Subcutaneous abdominal adipose tissue (tissue), 5 donors: Measurements from ENCODE around the gene AMOT.

Source experiments
- H3K27ac ChIP-seq: one replicate; pipeline ENCODE4 v1.7.0; 2013; ENCODE audit warnings: low read depth, mild to moderate bottlenecking, inconsistent platforms, low read length, moderate library complexity
- H3K27me3 ChIP-seq, 5 donors: one replicate each; pipeline ENCODE4 v1.7.0; 2013; ENCODE audit warnings: low read length in 5 of 5, inconsistent platforms in 1 of 5; ENCODE audit not compliant: control insufficient read depth in 5 of 5, insufficient read depth in 4 of 5
- H3K36me3 ChIP-seq, 5 donors: one replicate each; pipeline ENCODE4 v1.7.0; 2013; ENCODE audit warnings: low read length in 5 of 5; ENCODE audit not compliant: control insufficient read depth in 5 of 5, insufficient read depth in 5 of 5
- H3K4me1 ChIP-seq, 5 donors: one replicate each; pipeline ENCODE4 v1.7.0; 2013; ENCODE audit warnings: low read length in 5 of 5, mild to moderate bottlenecking in 3 of 5, moderate library complexity in 1 of 5; ENCODE audit not compliant: control insufficient read depth in 5 of 5, insufficient read depth in 5 of 5
- H3K4me3 ChIP-seq, 5 donors: one replicate each; pipeline ENCODE4 v1.7.0; 2013; ENCODE audit warnings: low read length in 5 of 5, low read depth in 1 of 5
- H3K9ac ChIP-seq, 5 donors: one replicate each; pipeline ENCODE4 v1.7.0; 2013; ENCODE audit warnings: low read length in 5 of 5, mild to moderate bottlenecking in 4 of 5, moderate library complexity in 3 of 5
- H3K9me3 ChIP-seq, 5 donors: one replicate each; pipeline ENCODE4 v1.7.0; 2013; ENCODE audit warnings: low read length in 5 of 5; ENCODE audit not compliant: control insufficient read depth in 5 of 5
- donor health status: healthy.
- donor health status: healthy.
- donor health status: healthy.
- donor health status: healthy.
- donor health status: healthy.

AMOT gene

DNA sequence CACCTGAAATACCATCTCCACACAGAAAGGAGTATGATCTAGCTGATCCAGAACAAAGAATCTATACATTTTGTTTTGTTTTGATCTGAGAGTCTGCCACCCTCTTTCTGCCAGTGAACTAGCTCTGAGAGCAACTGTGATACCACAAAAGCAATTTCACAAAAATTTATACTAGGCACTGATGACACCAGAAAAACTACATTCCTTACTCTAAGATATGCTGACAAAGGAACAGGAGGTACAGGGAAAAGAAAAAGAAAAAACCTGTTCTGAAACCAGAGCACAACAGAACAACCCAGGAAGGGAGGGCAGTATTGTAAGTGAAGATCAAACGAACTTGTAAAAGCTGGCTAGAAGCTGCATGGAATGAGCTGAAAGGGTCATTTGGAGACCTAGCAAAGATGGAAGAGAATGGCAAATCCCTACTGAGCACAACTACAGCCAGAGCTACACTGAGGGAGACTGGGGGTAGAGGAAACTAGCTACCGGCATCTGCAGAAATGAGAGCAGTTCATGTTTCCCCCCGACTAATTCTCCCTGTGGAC, 31.9 kb downstream of the AMOT start:
- H3K27ac ChIP-seq: no peak overlapping the region
- no peaks in the 10 kb centered on the region for H3K9me3 ChIP-seq
- no peak overlapping the region for H3K9ac ChIP-seq
- H3K27me3 ChIP-seq: peaks cover 0 to 13% (median 3%) of the 10 kb centered on the region in 5 donors
- no peak overlapping the region for H3K4me3 ChIP-seq
- peaks cover 0 to 9% (median 3%) of the 10 kb centered on the region in 5 donors for H3K4me1 ChIP-seq
- H3K36me3 ChIP-seq: peaks cover 2 to 5% (median 3%) of the 10 kb centered on the region in 5 donors

GRCh38 chrX:112808007-112808406, 32.6 kb downstream of the AMOT start:
- Histone ChIP-seq H3K27me3 (peaks cover 0 to 13% (median 3%) of the 10 kb centered on the region in 5 donors), H3K27ac (no peak overlapping the region)

DNA sequence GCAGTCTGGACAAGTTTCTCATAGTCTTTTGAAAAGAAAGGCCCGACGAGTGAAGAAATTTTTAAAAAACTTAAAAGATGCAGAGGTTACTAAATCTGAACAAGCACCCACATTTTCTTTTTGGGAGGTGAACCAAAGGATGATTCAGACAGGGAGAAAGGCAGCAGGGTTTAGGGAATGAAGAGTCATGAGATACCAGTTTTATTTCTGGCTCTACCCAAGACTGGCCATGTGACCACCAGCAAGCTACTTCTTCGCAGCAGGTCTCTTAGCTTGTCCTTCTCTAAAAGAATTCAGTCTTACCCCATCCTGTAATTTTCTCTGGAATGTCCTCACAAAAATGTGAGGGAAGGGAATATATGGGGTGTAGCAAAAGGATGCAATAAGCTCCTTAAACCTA, 37.6 kb downstream of the AMOT start:
- peaks cover 0 to 7% (median 4%) of the 10 kb centered on the region in 5 donors for H3K9me3 ChIP-seq
- no peak overlapping the region for H3K4me3 ChIP-seq
- peaks cover 0 to 6% (median 0%) of the 10 kb centered on the region in 5 donors for H3K27me3 ChIP-seq
- no peak overlapping the region for H3K27ac ChIP-seq
- H3K36me3 ChIP-seq: peaks cover 0 to 5% (median 0%) of the 10 kb centered on the region in 5 donors
- H3K9ac ChIP-seq: no peak overlapping the region
- no peaks in the 10 kb centered on the region for H3K4me1 ChIP-seq

More at GRCh38 chrX:112808007-112808406, 32.6 kb downstream of the AMOT start:
- H3K9ac ChIP-seq: no peak overlapping the region
- peaks cover 2 to 5% (median 3%) of the 10 kb centered on the region in 5 donors for H3K36me3 ChIP-seq
- H3K9me3 ChIP-seq: no peaks in the 10 kb centered on the region
- H3K4me1 ChIP-seq: peaks cover 0 to 8% (median 3%) of the 10 kb centered on the region in 5 donors
- no peak overlapping the region for H3K4me3 ChIP-seq

DNA sequence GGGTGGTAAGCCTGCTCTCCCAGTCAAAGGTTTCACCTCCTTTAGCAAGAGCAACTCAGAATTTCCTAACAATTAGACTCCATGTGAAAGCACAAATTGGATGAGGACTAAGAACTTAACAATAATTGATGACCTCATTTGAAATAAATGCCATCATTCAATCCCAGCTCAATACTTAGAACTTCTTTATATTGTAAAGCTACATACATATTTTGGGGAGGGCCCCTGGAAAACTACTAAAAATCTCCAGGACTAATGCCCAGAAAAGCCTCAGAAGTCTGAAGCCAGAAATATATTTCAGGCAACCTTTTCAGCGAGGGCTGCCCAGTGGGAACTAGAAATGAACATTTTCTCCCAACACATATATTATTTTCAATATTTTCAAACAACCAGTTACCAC, 38.1 kb downstream of the AMOT start:
- Histone ChIP-seq H3K9me3 (peaks cover 0 to 7% (median 4%) of the 10 kb centered on the region in 5 donors), H3K4me3 (no peak overlapping the region), H3K27me3 (peaks cover 0 to 6% (median 0%) of the 10 kb centered on the region in 5 donors), H3K36me3 (peaks cover 0 to 5% (median 0%) of the 10 kb centered on the region in 5 donors), H3K27ac (no peak overlapping the region), H3K9ac (no peak overlapping the region), H3K4me1 (no peaks in the 10 kb centered on the region)

DNA sequence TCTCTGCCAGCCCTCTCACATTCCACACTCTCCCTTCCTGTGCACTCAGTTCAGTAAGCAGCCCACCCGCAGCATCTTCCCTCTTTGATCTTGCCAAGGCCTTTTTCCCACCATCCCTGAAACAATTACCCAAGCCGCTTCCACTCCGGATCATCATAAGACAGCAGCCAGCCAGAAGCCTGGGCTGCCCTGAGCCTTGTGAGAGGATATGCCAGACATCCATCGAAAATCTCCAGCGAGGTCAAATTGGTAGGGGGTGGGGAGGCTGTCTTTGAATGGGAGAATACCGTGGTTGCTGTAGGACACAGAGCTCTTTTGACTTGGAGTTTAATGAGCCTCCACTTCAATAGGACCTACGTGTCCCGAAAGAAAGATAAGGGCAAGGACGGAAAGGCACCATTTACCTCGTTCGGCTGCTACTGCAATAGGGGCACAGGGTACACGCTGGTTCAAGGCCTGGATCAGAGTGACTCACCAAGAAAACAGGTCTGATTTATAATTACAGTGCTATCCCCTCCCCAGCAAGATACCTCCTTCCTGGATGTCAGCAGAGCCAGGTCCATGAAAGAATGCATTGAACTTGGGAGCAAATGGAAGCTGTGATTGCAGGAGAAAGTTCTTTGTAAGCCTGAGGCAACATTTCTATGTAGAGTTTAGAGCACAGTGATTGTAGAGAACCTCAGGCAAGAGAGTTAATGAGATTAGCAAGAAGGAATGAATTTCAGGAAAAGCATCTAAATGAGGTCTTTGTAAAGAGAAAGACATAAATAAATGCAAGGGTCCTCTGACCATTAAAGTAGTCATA, 39.5 kb downstream of the AMOT start:
- no peak overlapping the region for H3K27ac ChIP-seq
- H3K4me3 ChIP-seq: no peak overlapping the region
- no peak overlapping the region for H3K9ac ChIP-seq
- H3K9me3 ChIP-seq: peaks cover 0 to 7% (median 4%) of the 10 kb centered on the region in 5 donors
- peaks cover 0 to 5% (median 0%) of the 10 kb centered on the region in 5 donors for H3K36me3 ChIP-seq
- H3K4me1 ChIP-seq: no peaks in the 10 kb centered on the region
- H3K27me3 ChIP-seq: peaks cover 0 to 6% (median 0%) of the 10 kb centered on the region in 5 donors

- Histone ChIP-seq H3K27ac (no peak overlapping the region), H3K4me1 (no peaks in the 10 kb centered on the region), H3K27me3 (peaks cover 0 to 6% (median 0%) of the 10 kb centered on the region in 5 donors), H3K4me3 (no peak overlapping the region), H3K9me3 (peaks cover 0 to 7% (median 4%) of the 10 kb centered on the region in 5 donors), H3K9ac (no peak overlapping the region), H3K36me3 (peaks cover 0 to 5% (median 0%) of the 10 kb centered on the region in 5 donors)
Measured at GRCh38 chrX:112799425-112799824, 41.2 kb downstream of the AMOT start.

DNA sequence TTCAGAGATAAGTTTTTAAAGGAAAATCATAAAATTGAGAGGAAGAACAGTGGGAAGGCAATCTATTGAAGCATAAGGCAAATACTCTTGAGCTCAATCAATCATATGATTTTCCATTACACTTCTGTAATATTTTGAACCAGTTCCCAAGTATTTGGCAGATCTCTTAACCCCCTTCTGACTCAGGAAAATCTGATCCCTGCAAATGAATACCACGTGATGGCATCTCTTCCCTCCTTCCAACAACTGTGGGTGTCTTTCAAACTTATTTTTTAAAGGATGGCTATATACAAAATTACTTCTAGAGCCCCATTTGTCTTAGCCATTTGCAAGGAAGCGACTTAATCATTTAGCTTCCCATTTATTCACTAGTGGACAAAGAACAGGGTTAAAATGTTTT, 41.9 kb downstream of the AMOT start:
- Histone ChIP-seq H3K9ac (no peak overlapping the region), H3K36me3 (peaks cover 0 to 5% (median 0%) of the 10 kb centered on the region in 5 donors), H3K27ac (no peak overlapping the region), H3K27me3 (peaks cover 0 to 6% (median 0%) of the 10 kb centered on the region in 5 donors), H3K4me3 (no peak overlapping the region), H3K9me3 (peaks cover 0 to 7% (median 4%) of the 10 kb centered on the region in 5 donors), H3K4me1 (no peaks in the 10 kb centered on the region)

- no peak overlapping the region for H3K4me3 ChIP-seq
- no peaks in the 10 kb centered on the region for H3K9me3 ChIP-seq
- peaks cover 6 to 22% (median 11%) of the 10 kb centered on the region in 5 donors for H3K36me3 ChIP-seq
- no peak overlapping the region for H3K9ac ChIP-seq
- no peak overlapping the region for H3K27ac ChIP-seq
- H3K27me3 ChIP-seq: peaks cover 0 to 8% (median 0%) of the 10 kb centered on the region in 5 donors
- no peaks in the 10 kb centered on the region for H3K4me1 ChIP-seq
Measured at GRCh38 chrX:112789931-112790330, 50.7 kb downstream of the AMOT start.

DNA sequence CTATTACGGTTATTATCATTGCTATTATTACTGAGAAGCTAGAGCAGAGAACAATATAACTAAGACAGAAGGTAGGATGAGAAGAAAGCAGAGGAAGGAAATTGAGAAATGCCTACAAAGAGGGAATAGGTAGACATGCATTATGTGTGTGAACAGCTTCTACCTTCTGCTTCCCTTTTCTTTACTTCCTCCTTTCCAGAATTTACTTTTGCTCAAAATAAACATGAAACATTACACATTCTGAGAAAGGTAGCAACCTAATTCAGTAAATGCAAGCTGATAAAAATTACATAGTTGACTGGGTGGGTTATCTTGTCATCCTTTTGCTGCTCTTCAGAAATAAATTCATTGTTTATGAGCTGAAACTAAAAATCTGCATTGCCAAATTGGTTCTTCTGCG, 54.6 kb downstream of the AMOT start:
- peaks cover 0 to 5% (median 0%) of the 10 kb centered on the region in 5 donors for H3K27me3 ChIP-seq
- peaks cover 4 to 21% (median 9%) of the 10 kb centered on the region in 5 donors for H3K36me3 ChIP-seq
- no peak overlapping the region for H3K27ac ChIP-seq
- no peak overlapping the region for H3K9ac ChIP-seq
- no peak overlapping the region for H3K4me3 ChIP-seq
- no peaks in the 10 kb centered on the region for H3K4me1 ChIP-seq
- peaks cover 0 to 2% (median 0%) of the 10 kb centered on the region in 5 donors for H3K9me3 ChIP-seq

- Histone ChIP-seq H3K36me3 (peaks cover 4 to 21% (median 9%) of the 10 kb centered on the region in 5 donors), H3K27me3 (peaks cover 0 to 5% (median 0%) of the 10 kb centered on the region in 5 donors), H3K4me3 (no peak overlapping the region), H3K9me3 (peaks cover 0 to 2% (median 0%) of the 10 kb centered on the region in 5 donors), H3K4me1 (no peaks in the 10 kb centered on the region), H3K9ac (no peak overlapping the region), H3K27ac (no peak overlapping the region)
Measured at GRCh38 chrX:112785344-112785743, 55.3 kb downstream of the AMOT start.
